Fibroblast of skin of left quadriceps (primary cell): ENCODE measurements around the gene ABCB9.
A peak's percentile ranks its signal among the peaks of the same experiment; 100 is the strongest.
"Not testable (repeated sequence)": the region's sequence is repeated elsewhere in the genome, so short reads cannot be mapped to it uniquely, and the experiment has no call there.

ENCODE experiments used
- DNase-seq, 2 experiments: peaks; one replicate each; pipeline ENCODE4 v3.0.0-alpha.2; 2013; ENCODE audit warnings: low read depth in 2 of 2

ABCB9 gene

GRCh38 chr12:122965851-122966742, at the start of gene ABCB9:
Gene ABCB9 (minus strand): TSS chr12:122966463. CDS start chr12:122960235, 6,228 bp downstream.
- peak; percentile 72 to 74 for DNase-seq

- not testable (repeated sequence) for DNase-seq
Observed at GRCh38 chr12:123014473-123014872, 48.2 kb upstream of the ABCB9 start.

GRCh38 chr12:123013185-123014095, 47.2 kb upstream of the ABCB9 start:
- no peak for DNase-seq

- DNase-seq = no peak
Observed at GRCh38 chr12:123011701-123012100, 45.4 kb upstream of the ABCB9 start.

- DNase-seq = no peak
Observed at GRCh38 chr12:123010681-123011080, 44.4 kb upstream of the ABCB9 start.

- no peak for DNase-seq
Observed at GRCh38 chr12:123010110-123010509, 43.8 kb upstream of the ABCB9 start.

GRCh38 chr12:123006977-123007376, 40.7 kb upstream of the ABCB9 start:
- DNase-seq = no peak

- DNase-seq = no peak
Observed at GRCh38 chr12:123005081-123005626, 38.9 kb upstream of the ABCB9 start.

GRCh38 chr12:123004287-123004686, 38.0 kb upstream of the ABCB9 start:
- no peak for DNase-seq

GRCh38 chr12:123003257-123003656, 37.0 kb upstream of the ABCB9 start:
- DNase-seq = no peak

- DNase-seq = no peak
Observed at GRCh38 chr12:123001464-123001863, 35.2 kb upstream of the ABCB9 start.

GRCh38 chr12:123000578-123000977, 34.3 kb upstream of the ABCB9 start:
- no peak for DNase-seq

- no peak for DNase-seq
Observed at GRCh38 chr12:122999986-123000420, 33.7 kb upstream of the ABCB9 start.

- no peak for DNase-seq
Observed at GRCh38 chr12:122999196-122999946, 33.1 kb upstream of the ABCB9 start.

- DNase-seq = no peak
Observed at GRCh38 chr12:122998316-122998715, 32.1 kb upstream of the ABCB9 start.

- DNase-seq = no peak
Observed at GRCh38 chr12:122997343-122998250, 31.3 kb upstream of the ABCB9 start.

- DNase-seq = no peak
Observed at GRCh38 chr12:122996621-122997342, 30.5 kb upstream of the ABCB9 start.

- DNase-seq = no peak
Observed at GRCh38 chr12:122996188-122996601, 29.9 kb upstream of the ABCB9 start.

- DNase-seq = no peak
Observed at GRCh38 chr12:122995503-122996187, 29.4 kb upstream of the ABCB9 start.
